Heart right ventricle (tissue), 16 donors: ENCODE data around the gene MCCD1. TPM values are rescaled to one million over a fixed set of nuclear protein-coding genes. Genes with fewer than 3 reads are reported as not detected.
"Not testable (repeated sequence)": the region's sequence is repeated elsewhere in the genome, so short reads cannot be mapped to it uniquely, and the experiment has no call there.

Experiments used
- ATAC-seq, 8 donors: fragments of 200-7000 bp; cut with Tn5 transposase; one replicate each; pipeline ENCODE4 v1.9.1; 2020; ENCODE audit warnings: mild to moderate bottlenecking in 8 of 8, moderate library complexity in 8 of 8, moderate number of reproducible peaks in 1 of 8
- DNase-seq, 2 donors: peaks; one replicate each; pipeline ENCODE4 v3.0.0-alpha.2; 2020
- H3K27ac ChIP-seq, 10 donors: fragments of 200-600 bp; sonication (generic) in 2 of 10; one replicate each; pipeline versions ENCODE4 v1.5.0 to v1.8.0; 2020 to 2022; ENCODE audit warnings: mild to moderate bottlenecking in 3 of 10
- H3K27me3 ChIP-seq, 7 donors: fragments of 200-600 bp; one replicate each; pipeline ENCODE4 v1.8.0; 2021 to 2022; ENCODE audit warnings: mild to moderate bottlenecking in 2 of 7
- H3K36me3 ChIP-seq, 9 donors: fragments of 200-600 bp; sonication (generic) in 1 of 9; one replicate each; pipeline versions ENCODE4 v1.5.0 to v1.8.0; 2020 to 2022; ENCODE audit warnings: mild to moderate bottlenecking in 2 of 9
- H3K4me1 ChIP-seq, 9 donors: fragments of 200-600 bp; sonication (generic) in 1 of 9; one replicate each; pipeline versions ENCODE4 v1.5.0 to v1.8.0; 2020 to 2022; ENCODE audit warnings: mild to moderate bottlenecking in 4 of 9
- H3K4me3 ChIP-seq, 10 donors: fragments of 200-600 bp; sonication (generic) in 2 of 10; one replicate each; pipeline versions ENCODE4 v1.5.0 to v1.8.0; 2020 to 2022; ENCODE audit warnings: mild to moderate bottlenecking in 7 of 10, moderate library complexity in 2 of 10
- H3K9me3 ChIP-seq, 11 donors: fragments of 200-600 bp in 10 of 11; sonication (generic) in 2 of 11; one replicate each; pipeline versions ENCODE4 v1.5.0 to v1.8.0; 2013 to 2022; ENCODE audit warnings: mild to moderate bottlenecking in 2 of 11, control low read depth in 1 of 11, moderate library complexity in 1 of 11
- CTCF ChIP-seq, 9 donors: fragments of 200-600 bp; sonication (generic) in 2 of 9; IDR thresholded peaks; one replicate each; pipeline versions ENCODE4 v1.5.0 to v1.8.0; 2021 to 2022; ENCODE audit warnings: antibody characterized with exemption in 9 of 9, mild to moderate bottlenecking in 5 of 9, moderate library complexity in 1 of 9
- WGBS, 2 donors: extraction: QIAGEN DNeasy Blood & Tissue Kit; methylation state at CpG; one replicate each; pipeline ENCODE4 v1.1.7; 2013; ENCODE audit warnings: inconsistent platforms in 1 of 2; 5-methylcytosine and 5-hydroxymethylcytosine counted together
- intact Hi-C, 10 donors: fragments of 100-400 bp; cut with DNase I; formaldehyde crosslinking; loops; one replicate each; pipeline versions ENCODE4 v1.11.1 to v1.14.2; 2022
- polyA plus RNA-seq, 2 donors: library from polyadenylated mRNA; stranded (reverse); fragments of 200-250 nt; gene quantifications; one replicate each; pipeline ENCODE4 v1.2.3, GENCODE V29; 2013
- total RNA-seq, 10 donors: library from RNA; stranded (reverse); fragmentation: NEBNext Ultra II Directional in 3 of 10; extraction: Animal tissue kit (Norgen Biotek cat#: 25700) in 3 of 10; gene quantifications; one replicate each; pipeline versions ENCODE4 v1.2.1 to v1.2.4, GENCODE V29; 2021 to 2023
- donor health status: Arrhythmogenic right ventricular cardiomyopathy.
- donor health status: ischemic (EF 13 %, LVEDD 7.1; RV severe dilation, severe dysfunction).
- donor health status: healthy with polysubstance abuse.
- donor health status: DM: no; HTN: yes; CAD: no.
- donor health status: DM: no; HTN: no; CAD: no.
- donor health status: ischemic (EF 25% LVEDD 6.9; RV normal size, moderate dysfunction).
- donor health status: ischemic (EF 25% LVEDD 5.7; RV mildly dilated, moderate dysfunction).
- donor health status: healthy.
- donor health status: DM: yes; HTN: yes; CAD: no.
- donor health status: Ischemic cardiomyopathy.
- donor health status: ischemic (EF 35%, LVEDD 5.7; RV mildly dilated, moderate dysfunction).
- donor health status: nonischemic (EF 11% LVEDD 7.7; RV severe dilation, severe dysfunction).
- donor health status: DM: yes; HTN: yes; CAD: no.
- donor health status: PGD.
- donor health status: ischemic (EF 29% LVEDD 5.4; RV normal size, mild dysfunction).
- donor health status: nonischemic (EF 23%, LVEDD 6.1; RV moderate dilation, normal function).

The MCCD1 gene
- total and polyA plus RNA-seq, 12 donors: not detected

- ATAC-seq (no peak), DNase-seq (no peak)
- no peak for TF ChIP-seq CTCF (IDR thresholded peaks at IDR 0.05)
- Histone ChIP-seq H3K4me3 (peak overlapping the region in 7 of 10 donors; percentile 63 to 94 (median 72)), H3K36me3 (no peaks in the 10 kb centered on the region), H3K27ac (peak overlapping the region in 6 of 10 donors; percentile 73 to 89 (median 78)), H3K4me1 (peaks cover 0 to 55% (median 33%) of the 10 kb centered on the region in 9 donors), H3K9me3 (no peaks in the 10 kb centered on the region), H3K27me3 (peaks cover 0 to 25% (median 7%) of the 10 kb centered on the region in 7 donors)
- intact Hi-C loops: loop anchor here in 5 of 10 donors (2.0 to 5.0 kb wide), 4 partner anchors 37 to 102 kb away; partner anchors contain the start of gene DDX39B (in 4 of the 5)
- WGBS, 2 donors: 79 to 82% methylated on average over 2 of the region's 2 CpGs
These were observed 33.2 kb upstream of the MCCD1 start for GRCh38 chr6:31495580-31495979.

DNA sequence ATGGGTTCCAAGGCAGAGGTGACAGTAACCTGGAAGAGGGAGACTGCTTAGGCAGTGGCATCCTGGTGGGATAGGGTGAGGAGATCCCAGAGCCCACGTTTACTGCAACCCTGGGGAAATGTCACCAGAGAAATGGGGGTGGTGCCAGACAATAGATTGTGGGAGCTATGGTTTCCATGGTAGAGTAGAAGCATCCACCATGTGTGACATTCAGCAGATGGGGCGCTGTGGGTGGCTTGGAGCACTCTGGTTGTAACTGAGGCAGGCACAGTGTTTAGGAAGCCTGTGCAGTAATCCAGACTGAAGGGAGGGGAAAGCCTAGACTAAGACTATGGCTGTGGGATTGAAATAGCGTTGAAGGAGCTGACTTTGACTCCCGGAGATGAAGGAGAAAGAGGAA lies 31.9 kb upstream of the MCCD1 start:
- H3K27ac ChIP-seq, H3K9me3 ChIP-seq, H3K36me3 ChIP-seq, ATAC-seq, DNase-seq: not testable (repeated sequence)
- Histone ChIP-seq H3K27me3 (peaks cover 0 to 22% (median 7%) of the 10 kb centered on the region in 7 donors), H3K4me3 (peak overlapping the region in 2 of 10 donors; percentile 63 to 70), H3K4me1 (peaks cover 0 to 55% (median 29%) of the 10 kb centered on the region in 9 donors)
- intact Hi-C loops: loop anchor here in 4 of 10 donors (5.0 kb wide), 3 partner anchors 35 to 100 kb away; partner anchors contain the start of gene DDX39B (in 3 of the 4)
- WGBS, 2 donors: 59 to 64% methylated on average over 4 of the region's 4 CpGs

DNA sequence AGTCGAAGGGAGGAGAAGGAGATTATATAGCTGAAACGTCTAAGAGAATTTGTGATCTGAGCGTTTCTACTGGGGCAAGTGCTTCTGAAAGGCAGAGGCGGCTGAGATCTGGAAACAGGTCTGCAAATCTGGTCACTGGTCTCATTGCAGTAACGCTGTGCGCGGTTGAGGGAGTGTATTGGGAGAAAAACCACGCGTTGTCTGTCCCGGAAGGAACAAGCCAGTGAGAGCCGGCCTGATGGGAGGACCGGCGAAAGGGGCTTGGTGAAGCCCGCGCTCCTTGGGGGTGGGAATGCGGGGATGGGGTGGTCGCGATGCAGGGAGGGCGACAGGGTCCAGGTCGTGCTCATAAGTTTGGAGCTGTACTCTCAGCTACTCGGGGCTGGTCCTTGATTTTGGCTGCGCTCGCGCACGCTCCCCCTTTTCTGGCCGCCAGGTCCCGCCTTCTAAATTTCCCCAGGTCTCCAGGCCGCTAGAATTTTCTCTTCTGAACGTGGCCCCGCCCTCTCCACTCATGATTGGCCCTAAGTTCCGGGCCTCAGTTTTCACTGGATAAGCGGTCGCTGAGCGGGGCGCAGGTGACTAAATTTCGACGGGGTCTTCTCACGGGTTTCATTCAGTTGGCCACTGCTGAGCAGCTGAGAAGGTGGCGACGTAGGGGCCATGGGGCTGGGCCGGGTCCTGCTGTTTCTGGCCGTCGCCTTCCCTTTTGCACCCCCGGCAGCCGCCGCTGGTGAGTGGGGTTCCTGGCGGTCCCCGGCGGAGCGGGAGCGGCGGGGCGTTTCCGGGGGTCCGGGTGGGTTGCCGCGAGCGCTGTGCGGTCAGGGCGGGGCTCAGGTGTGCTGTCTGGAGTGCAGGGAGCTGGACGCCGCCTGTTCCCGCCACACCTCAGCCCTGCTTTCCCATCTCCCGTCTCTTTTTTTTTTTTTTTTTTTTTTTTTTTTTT lies 31.0 kb upstream of the MCCD1 start, which contains the start of gene MICB:
MICB (plus strand) TSS at position 615 of the 946 bp plus-strand sequence; CDS start at position 664, 49 bp downstream.
- intact Hi-C loops: loop anchor here in 5 of 10 donors (2.0 to 5.0 kb wide), 4 partner anchors 34 to 99 kb away; partner anchors contain the start of gene DDX39B (in 3 of the 5)
- Histone ChIP-seq H3K27me3 (peaks cover 0 to 25% (median 7%) of the 10 kb centered on the region in 7 donors), H3K4me3 (peak within 1 kb of the TSS; percentile 30 to 74 (median 61)), H3K36me3 (no peaks in the 10 kb centered on the region), H3K4me1 (peaks cover 0 to 48% (median 24%) of the 10 kb centered on the region in 9 donors), H3K9me3 (peaks cover 0 to 6% (median 0%) of the 10 kb centered on the region in 11 donors), H3K27ac (peak within 1 kb of the TSS in 5 of 10 donors; percentile 46 to 75 (median 58))
- TF ChIP-seq CTCF (IDR thresholded peaks at IDR 0.05): no peak
- DNase-seq: peak; percentile 63 to 74
- 1 to 2% methylated on average over 63 to 64 of the region's 64 CpGs for WGBS, 2 donors
- ATAC-seq: peak; percentile 51 to 75 (median 64)

DNA sequence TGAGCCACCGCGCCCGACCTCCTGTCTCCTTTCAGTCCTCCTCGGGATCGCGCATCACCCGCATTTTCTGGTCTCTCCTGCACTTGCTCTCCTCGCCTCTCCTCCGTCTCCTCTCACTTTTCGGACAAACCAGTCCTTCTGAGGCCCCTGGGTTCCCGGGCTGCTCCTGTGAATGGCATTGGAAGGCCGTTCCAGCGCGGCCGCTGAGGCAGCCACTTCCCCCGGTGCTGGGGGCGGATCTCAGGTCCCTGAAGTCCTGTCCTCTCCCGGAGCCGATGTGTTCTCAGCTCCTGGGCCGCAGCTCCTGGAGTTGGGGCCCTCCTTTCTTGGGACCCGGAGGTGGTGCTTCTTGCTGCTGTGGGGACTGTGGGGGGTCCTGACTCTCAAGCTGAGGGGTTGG lies 30.0 kb upstream of the MCCD1 start:
- Histone ChIP-seq H3K36me3 (no peaks in the 10 kb centered on the region), H3K4me3 (peak overlapping the region in 8 of 10 donors; percentile 30 to 74 (median 65)), H3K27me3 (peaks cover 0 to 25% (median 7%) of the 10 kb centered on the region in 7 donors), H3K27ac (no peak overlapping the region), H3K4me1 (peaks cover 0 to 43% (median 18%) of the 10 kb centered on the region in 9 donors), H3K9me3 (peaks cover 0 to 6% (median 0%) of the 10 kb centered on the region in 11 donors)
- intact Hi-C loops: loop anchor here in 5 of 10 donors (2.0 to 5.0 kb wide), 4 partner anchors 34 to 99 kb away; partner anchors contain the start of gene DDX39B (in 3 of the 5)
- TF ChIP-seq CTCF (IDR thresholded peaks at IDR 0.05): no peak
- ATAC-seq (no peak), DNase-seq (no peak)
- WGBS, 2 donors: 7 to 17% methylated on average over 21 of the region's 21 CpGs

DNA sequence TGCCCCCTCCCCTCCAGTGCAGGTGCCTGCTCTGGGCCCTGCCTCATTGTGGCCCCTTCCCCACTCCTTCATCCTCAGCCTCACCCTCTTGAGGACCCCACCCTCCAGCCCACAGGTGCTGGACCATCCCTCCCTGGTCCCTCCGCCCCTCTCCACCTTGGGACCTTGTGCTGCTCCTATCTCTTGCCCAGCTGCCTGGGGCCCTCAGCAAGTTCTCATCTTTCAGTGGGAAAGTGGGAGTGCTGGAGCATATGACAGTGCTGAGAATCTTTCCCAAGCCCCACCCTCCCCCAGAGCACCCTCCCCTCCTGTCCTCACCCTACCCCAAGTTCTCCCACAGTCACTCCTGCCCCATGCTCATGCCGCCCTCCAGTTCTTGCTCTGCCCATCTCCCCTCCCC lies 29.1 kb upstream of the MCCD1 start:
- not testable (repeated sequence) for DNase-seq, H3K27ac ChIP-seq, H3K36me3 ChIP-seq, H3K4me3 ChIP-seq, H3K9me3 ChIP-seq, ATAC-seq
- peaks cover 0 to 43% (median 17%) of the 10 kb centered on the region in 9 donors for H3K4me1 ChIP-seq
- intact Hi-C loops: loop anchor here in 5 of 10 donors (2.0 to 5.0 kb wide), 4 partner anchors 33 to 98 kb away; partner anchors contain the start of gene DDX39B (in 3 of the 5)
- 100% methylated on average over 1 of the region's 2 CpGs for WGBS, 2 donors
- peaks cover 0 to 17% (median 3%) of the 10 kb centered on the region in 7 donors for H3K27me3 ChIP-seq
